LNCAP (cell line): ENCODE results near the gene MRPL43.

Source experiments
- CTCF ChIP-seq: fragments of 450-650 bp; IDR thresholded peaks from 2 replicates; pipeline ENCODE4 v1.5.1; 2017; ENCODE audit warnings: mild to moderate bottlenecking

Gene MRPL43

GRCh38 chr10:101002456-101002855 lies 15.2 kb upstream of the MRPL43 start:
- no peak for TF ChIP-seq CTCF

- TF ChIP-seq CTCF = no peak
These were observed 14.3 kb upstream of the MRPL43 start for GRCh38 chr10:101001659-101002035.

GRCh38 chr10:101000915-101001658 lies 13.8 kb upstream of the MRPL43 start:
- no peak for TF ChIP-seq CTCF

- TF ChIP-seq CTCF = no peak
These were observed 13.0 kb upstream of the MRPL43 start for GRCh38 chr10:101000127-101000914.

- no peak for TF ChIP-seq CTCF
These were observed 12.4 kb upstream of the MRPL43 start, which contains the start of gene LZTS2 for GRCh38 chr10:100999742-101000126. TSS of gene LZTS2 (plus strand) at chr10:100999808. CDS start at chr10:101002539, 2,731 bp downstream.

- peak; percentile 72 for TF ChIP-seq CTCF
These were observed 11.9 kb upstream of the MRPL43 start for GRCh38 chr10:100998991-100999741.

GRCh38 chr10:100998183-100998990 lies 11.1 kb upstream of the MRPL43 start:
- TF ChIP-seq CTCF = no peak
